HG02840 (cell line): ENCODE results near the gene ACOT11.
"Not testable (repeated sequence)": the region's sequence is repeated elsewhere in the genome, so short reads cannot be mapped to it uniquely, and the experiment has no call there.

Experiments
- ATAC-seq: cut with Tn5 transposase; IDR thresholded peaks from one replicate; pipeline ENCODE4 v1.9.1; 2021; ENCODE audit warnings: mild to moderate bottlenecking, moderate library complexity, moderate number of reproducible peaks; ENCODE audit not compliant: unreplicated experiment, low FRiP score

Gene ACOT11

GRCh38 chr1:54636461-54637446 is 88.7 kb downstream of the ACOT11 start:
- ATAC-seq = not testable (repeated sequence)

DNA sequence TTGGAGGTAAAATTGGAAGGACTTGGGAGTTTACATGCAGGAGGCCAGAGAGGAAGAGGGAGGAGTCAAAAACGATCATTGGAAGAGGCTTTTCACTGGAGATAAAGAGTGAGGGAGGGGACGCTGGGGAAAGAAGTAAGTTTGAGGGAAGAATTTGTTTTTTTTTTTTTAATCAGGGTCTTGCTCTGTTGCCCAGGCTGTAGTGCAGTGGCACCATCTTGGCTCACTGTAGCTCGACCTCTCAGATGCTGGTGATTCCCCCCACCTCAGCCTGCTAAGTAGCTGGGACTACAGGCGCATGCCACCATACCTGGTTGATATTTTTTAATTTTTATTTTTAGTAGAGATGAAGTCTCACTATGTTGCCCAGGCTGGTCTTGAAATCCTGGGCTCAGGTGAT is 92.3 kb downstream of the ACOT11 start:
- no peak for ATAC-seq

DNA sequence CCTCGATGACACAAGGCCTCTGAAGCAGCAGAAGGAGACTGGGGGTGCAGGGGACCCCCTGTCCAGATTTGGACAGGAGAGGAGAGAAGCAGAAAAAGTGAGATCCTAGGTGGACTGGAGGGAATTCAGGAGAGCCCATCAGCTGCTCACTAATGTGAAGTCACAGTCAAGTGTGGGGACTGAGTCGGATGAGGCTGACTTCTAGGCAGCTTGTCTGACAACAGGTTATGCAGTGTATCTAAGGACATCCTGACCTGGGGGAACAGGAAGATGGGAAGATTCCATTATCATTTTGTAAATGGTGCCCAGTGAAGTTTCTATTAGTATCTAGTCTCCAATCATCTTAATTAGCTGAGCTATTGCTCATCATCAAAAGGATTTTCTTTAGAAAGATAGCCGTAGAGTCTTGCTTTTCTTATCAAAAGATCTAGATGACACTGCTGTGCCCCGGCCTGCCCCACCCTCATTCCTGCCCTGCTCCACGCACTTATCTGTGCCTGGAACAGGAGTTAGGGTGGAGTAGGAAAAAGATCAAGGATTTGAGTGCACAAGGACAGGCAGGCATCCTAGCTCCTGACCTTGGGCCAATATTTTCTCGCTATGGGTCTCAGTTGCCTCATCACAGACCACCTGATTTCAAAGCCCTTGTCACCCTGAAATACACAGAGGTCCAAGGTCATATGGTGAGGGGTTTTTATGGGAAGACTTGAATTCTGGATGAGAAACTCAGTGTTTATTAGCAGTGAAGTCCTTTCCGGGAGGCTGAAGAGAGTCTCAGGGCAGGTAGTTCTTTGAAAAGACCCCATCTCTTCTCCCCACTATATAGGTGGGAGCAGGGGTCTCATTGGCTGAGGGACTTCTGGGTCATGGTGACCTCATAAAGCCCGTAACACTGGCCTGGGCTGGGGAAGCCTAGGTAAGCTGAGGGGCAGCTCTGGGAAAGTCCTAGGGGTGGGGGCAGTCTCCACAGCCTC is 93.1 kb downstream of the ACOT11 start, which contains the start of gene MROH7:
MROH7 (plus strand) TSS at position 924 of the 974 bp plus-strand sequence. CDS start 11,141 bp downstream, outside the sequence.
- no peak for ATAC-seq

DNA sequence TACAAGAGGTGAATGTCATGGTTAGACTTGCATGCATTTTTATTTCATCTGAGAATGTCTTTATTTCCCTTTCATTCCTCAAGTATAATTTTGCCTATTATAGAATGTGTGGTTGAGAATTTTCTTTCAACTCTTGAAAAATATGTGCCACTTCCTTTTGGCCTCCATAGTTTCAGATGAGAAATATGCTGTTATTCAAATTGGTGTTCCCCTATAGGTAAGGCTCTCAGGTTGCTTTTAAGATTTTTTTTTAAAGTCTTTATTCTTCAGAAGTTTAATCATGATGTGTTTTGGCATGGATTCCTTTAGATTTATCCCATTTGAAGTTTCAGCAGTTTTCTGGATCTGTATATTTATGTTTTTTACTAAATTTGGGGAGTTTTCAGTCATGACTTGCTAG is 95.7 kb downstream of the ACOT11 start:
- ATAC-seq = no peak

DNA sequence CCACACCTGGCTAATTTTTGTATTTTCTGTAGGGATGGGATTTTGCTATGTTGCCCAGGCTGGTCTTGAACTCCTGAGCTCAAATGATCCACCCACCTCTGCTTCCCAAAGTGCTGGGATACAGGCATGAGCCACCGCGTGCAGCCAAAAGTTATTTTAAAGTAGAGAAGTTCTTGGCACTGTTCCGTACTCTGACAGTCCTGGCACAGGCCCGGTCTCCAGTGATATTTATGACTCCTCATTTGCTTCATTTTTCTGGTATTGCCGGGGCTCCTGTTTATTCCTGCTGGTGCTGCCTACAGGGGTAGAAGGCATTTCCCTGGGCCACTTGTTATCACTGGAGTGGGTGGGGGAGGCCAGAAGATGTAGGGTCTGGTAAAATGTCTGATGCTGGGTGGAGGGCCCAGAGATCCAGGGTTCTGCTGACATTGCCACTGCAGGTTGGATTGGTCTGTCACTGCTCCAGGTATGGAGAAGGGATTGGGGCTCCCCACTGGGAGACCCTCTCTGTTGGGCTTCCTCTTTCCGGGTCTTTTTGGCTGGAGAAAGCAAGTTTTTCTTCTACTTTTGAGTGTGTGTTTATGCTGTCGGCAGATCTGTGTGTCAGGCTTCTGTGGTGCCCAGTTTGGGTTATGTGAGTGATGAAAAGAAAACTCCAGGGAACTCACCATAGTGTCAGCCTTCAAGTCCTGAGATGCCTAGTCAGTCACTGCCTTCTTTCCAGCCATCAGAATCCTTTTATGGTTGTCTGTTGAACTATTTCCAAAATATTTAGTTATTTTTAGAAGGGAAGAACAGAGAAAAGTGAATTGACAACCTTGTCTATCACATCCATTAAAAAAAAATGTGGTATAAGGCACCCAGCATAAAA is 98.0 kb downstream of the ACOT11 start:
- no peak for ATAC-seq

DNA sequence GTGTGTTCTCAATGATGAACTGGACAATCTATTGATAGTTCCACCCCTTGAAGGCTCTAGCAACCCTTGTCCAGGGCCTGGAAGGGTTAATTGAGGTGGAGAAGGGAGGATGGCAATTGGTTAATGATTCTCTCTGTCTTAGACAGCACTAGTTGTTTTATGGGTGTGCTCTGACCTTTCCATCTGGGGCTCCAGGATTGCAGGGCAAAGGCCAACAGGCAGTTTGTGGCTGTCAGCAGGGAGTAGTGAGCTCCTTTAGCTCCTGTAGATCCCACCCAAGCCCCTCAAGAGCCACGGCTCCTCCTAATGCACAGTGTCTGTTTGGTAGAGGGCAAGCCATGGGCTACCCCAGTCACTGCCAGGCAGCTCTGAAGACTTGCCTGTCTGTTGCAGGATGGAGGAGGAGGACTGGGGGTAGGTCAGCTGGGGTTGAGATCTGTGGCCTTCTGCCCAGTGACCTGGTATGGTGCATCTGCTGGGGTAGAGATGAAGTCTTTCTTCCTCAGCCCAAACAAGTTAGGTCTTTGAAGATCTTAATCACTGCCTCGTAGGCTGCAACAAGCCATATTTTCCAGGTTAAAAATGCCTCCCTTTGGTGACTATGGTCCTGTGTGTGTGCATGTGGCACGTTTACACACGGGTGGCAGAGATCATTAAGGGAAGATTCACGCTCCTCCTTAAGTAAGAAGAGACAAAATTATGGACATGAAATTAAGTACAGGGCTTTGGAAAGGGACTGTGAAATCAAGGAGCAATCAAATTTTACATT is 101.3 kb downstream of the ACOT11 start:
- no peak for ATAC-seq

DNA sequence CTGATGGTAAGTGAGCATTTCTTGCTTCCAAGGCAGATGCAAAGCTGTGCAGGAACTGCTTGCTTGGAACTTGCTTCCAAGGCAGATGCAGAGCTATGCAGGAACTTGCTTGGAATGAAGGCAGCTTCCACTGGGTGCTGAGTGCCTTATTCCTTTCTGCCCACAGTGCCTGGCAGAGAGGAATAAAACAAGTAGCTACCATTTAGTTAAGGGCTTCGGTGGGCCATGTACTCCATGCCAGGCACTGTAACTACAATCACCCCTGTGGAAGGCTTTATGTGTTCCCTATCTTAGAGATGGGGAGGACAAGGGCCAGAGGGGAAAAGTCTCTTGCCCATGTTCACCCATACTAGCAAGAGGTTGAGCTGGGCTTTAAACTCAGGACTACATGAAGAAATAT is 101.9 kb downstream of the ACOT11 start:
- no peak for ATAC-seq

DNA sequence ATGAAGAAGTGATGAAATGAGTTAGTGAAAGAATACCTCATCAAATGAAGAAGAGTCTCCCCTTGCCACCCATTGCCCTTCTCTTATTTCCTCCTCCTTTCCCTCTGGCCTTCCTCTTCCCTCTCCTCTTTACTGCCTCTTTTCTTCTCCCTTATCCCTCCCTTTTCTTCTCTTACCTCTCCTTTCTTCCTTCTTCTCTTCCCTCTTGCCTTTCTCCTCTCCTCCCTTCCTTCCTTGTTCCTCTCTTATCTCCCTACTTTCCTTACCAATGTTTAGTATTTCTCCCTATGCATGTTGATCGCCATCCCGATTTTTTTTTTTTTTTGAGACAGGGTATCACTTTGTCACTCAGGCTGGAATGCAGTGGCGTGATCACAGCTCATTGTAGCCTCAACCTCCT is 102.4 kb downstream of the ACOT11 start:
- no peak for ATAC-seq

GRCh38 chr1:54651608-54652007 is 103.6 kb downstream of the ACOT11 start:
- no peak for ATAC-seq

- ATAC-seq = no peak
Observed at GRCh38 chr1:54652168-54652567, 104.1 kb downstream of the ACOT11 start.

DNA sequence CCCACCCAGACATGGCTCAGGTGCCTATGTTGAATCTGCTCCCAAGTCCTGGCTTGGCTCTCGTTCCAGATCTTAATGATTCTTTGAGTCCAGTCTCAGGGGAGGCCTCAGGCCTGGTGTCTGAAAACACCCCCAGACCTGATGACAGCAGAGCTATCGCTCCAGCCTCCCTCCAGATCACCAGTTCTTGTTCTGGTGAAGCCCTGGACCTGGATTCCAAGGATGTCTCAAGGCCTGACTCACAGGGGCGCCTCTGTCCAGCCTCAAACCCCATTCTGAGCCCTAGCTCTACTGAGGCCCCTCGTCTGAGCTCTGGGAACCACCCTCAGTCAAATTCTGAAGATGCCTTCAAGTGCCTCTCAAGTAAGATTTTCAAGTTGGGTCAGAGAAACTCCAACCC is 105.0 kb downstream of the ACOT11 start:
- ATAC-seq = no peak

DNA sequence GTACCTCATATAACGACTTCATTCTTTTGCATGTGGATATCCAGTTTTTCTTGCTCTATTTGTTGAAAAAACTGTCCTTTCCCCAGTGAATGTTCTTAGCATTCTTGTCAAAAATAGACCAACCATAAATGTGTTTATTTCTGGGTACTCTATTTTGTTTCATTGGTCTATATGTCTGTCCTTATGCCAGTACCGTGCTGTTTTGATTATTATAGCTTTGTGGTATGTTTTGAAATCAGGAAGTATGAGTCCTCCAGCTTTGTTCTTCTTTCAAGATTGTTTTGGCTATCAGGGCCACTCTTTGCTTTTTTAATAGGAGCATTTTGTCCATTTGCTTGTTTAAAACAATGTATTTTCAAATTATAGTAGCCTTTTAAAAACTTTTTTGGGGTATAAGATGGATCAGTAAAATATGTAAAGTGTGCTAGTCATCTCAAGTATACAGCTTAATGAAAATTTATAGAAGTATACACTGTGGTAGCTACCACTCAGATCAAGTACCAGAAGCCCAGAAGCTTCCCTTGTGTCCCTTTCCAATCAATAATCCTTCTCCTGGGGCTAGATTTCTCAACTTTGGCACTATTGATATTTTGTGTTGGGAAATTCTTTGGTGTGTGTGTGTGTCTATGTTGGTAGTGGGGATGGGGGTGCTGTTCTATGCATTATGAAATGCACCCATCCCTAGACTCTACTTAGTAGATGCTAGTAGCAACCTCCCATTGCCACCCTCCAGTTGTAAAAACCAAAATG is 110.3 kb downstream of the ACOT11 start:
- ATAC-seq = no peak
